Pancreas (tissue), 10 donors: ENCODE results near the gene CEACAM8. TPM values are rescaled to one million over a fixed set of nuclear protein-coding genes. Genes with fewer than 3 reads are reported as not detected.
"Not testable (repeated sequence)": the region's sequence is repeated elsewhere in the genome, so short reads cannot be mapped to it uniquely, and the experiment has no call there.

Source experiments
- ATAC-seq, 4 donors: fragments of 200-7000 bp; cut with Tn5 transposase; one replicate each; pipeline versions ENCODE4 v1.8.0 to v1.9.1; 2020; ENCODE audit warnings: mild to moderate bottlenecking in 4 of 4, moderate library complexity in 4 of 4
- DNase-seq, 6 donors: peaks; one replicate each; pipeline ENCODE4 v3.0.0-alpha.2; 2020
- FAIRE-seq: peaks from 2 replicates; lab custom pipeline; 2012; peaks lifted over from hg19 to GRCh38; lab: Jason Lieb, UNC
- H3K27ac ChIP-seq, 4 donors: fragments of 200-600 bp; sonication (generic); 1 replicate in 3 of 4; 2 replicates in 1 of 4; pipeline versions ENCODE4 v1.5.0 to v1.8.0; 2020
- H3K27me3 ChIP-seq, 4 donors: fragments of 200-600 bp; one replicate each; pipeline ENCODE4 v1.8.0; 2021
- H3K36me3 ChIP-seq, 3 donors: fragments of 200-600 bp; sonication (generic) in 1 of 3; one replicate each; pipeline versions ENCODE4 v1.5.0 to v1.8.0; 2020 to 2021
- H3K4me1 ChIP-seq, 3 donors: fragments of 200-600 bp; one replicate each; pipeline ENCODE4 v1.8.0; 2021
- H3K4me3 ChIP-seq, 4 donors: fragments of 200-600 bp; sonication (generic) in 2 of 4; one replicate each; pipeline versions ENCODE4 v1.5.0 to v1.8.0; 2020 to 2021
- H3K9me3 ChIP-seq, 4 donors: fragments of 200-600 bp; one replicate each; pipeline ENCODE4 v1.8.0; 2021
- WGBS, 2 donors: extraction: QIAGEN DNeasy Blood & Tissue Kit; methylation state at CpG; one replicate each; pipeline ENCODE4 v1.1.7; 2013; 5-methylcytosine and 5-hydroxymethylcytosine counted together
- intact Hi-C, 3 donors: fragments of 100-400 bp; cut with DNase I; formaldehyde crosslinking; loops; one replicate each; pipeline versions ENCODE4 v1.11.1 to v1.14.2; 2022
- polyA plus RNA-seq, 2 donors: library from polyadenylated mRNA; stranded (reverse); fragments of 200-250 nt; gene quantifications; one replicate each; pipeline ENCODE4 v1.2.3, GENCODE V29; 2013
- total RNA-seq, 6 donors: library from RNA; stranded (reverse); fragmentation: NEBNext Ultra II Directional in 4 of 6; extraction: Animal tissue kit (Norgen Biotek cat#: 25700) in 4 of 6; gene quantifications; one replicate each; pipeline versions ENCODE4 v1.2.1 to v1.2.4, GENCODE V29; 2021 to 2023
- TF ChIP-seq, protein P1 (sequence below), 4 donors: fragments of 200-600 bp; sonication (generic) in 3 of 4; IDR thresholded peaks; one replicate each; pipeline versions ENCODE4 v1.5.0 to v1.8.0; 2021; ENCODE audit warnings: antibody characterized with exemption in 4 of 4
- donor health status: healthy with polysubstance abuse.
- donor health status: DM: no; HTN: no; CAD: no; lungs with moderate emphysema.
- donor health status: DM: no; HTN: no; CAD: no.
- donor health status: control.
- donor health status: control.
- donor health status: Bipolar disorder and iron deficiency.
- donor health status: DM: yes; HTN: yes; CAD: no.
- donor health status: DM: no; HTN: no; CAD: no.
- donor health status: DM: no; HTN: no; CAD: no.
- donor health status: DM: yes; HTN: yes; CAD: no.

CEACAM8 gene
- total and polyA plus RNA-seq, 8 donors, result not detected

DNA sequence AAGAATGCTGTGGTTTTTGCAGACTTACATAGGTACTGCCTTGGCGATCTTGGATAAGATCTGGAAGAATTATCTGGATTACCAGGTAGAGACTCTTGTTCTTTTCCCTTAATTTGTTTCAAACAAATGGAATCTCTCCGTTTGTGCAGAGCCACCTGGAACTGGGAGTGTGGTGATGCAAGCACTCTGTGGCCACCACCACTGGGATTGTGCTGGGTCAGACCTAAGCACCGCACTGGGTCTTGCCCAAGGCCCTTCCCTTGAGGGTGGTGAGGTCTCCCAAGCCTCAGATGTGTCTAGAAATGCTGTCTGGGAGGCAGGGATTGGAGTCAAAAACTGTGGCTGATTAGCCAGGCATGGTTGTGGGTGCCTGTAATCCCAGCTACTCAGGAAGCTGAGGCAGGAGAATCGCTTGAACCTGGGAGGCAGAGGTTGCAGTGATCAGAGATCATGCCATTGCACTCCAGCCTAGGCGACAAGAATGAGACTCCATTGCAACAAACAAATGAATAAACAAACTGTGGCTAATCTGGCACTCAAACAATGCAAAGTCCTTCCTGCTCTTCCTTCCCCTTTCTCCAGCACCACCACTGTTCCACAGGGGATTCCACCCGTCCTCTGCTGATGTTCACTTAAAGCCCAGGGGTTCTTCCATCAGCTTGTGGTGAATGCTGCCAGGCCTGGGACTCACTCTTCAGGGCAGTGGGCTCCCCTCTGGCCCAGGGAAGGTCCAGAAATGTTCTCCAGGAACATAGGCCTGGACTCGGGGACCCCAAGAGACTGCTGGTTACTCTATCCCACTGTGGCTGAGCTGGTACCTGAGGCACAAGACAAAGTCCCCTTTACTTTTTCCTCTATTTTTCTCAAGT is 55.6 kb downstream of the CEACAM8 start:
- no peaks in the 10 kb centered on the region for H3K36me3 ChIP-seq
- TF ChIP-seq, protein P1, sequence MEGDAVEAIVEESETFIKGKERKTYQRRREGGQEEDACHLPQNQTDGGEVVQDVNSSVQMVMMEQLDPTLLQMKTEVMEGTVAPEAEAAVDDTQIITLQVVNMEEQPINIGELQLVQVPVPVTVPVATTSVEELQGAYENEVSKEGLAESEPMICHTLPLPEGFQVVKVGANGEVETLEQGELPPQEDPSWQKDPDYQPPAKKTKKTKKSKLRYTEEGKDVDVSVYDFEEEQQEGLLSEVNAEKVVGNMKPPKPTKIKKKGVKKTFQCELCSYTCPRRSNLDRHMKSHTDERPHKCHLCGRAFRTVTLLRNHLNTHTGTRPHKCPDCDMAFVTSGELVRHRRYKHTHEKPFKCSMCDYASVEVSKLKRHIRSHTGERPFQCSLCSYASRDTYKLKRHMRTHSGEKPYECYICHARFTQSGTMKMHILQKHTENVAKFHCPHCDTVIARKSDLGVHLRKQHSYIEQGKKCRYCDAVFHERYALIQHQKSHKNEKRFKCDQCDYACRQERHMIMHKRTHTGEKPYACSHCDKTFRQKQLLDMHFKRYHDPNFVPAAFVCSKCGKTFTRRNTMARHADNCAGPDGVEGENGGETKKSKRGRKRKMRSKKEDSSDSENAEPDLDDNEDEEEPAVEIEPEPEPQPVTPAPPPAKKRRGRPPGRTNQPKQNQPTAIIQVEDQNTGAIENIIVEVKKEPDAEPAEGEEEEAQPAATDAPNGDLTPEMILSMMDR (IDR thresholded peaks at IDR 0.05), result no peak
- no peaks in the 10 kb centered on the region for H3K9me3 ChIP-seq
- WGBS, 2 donors, result 76 to 84% methylated on average over 7 of the region's 7 CpGs
- FAIRE-seq (no peak), DNase-seq (peak in 1 of 6 donors; percentile 15), ATAC-seq (no peak)
- no peak overlapping the region for H3K4me3 ChIP-seq
- H3K27me3 ChIP-seq, result no peaks in the 10 kb centered on the region
- H3K27ac ChIP-seq, result no peak overlapping the region
- H3K4me1 ChIP-seq, result no peaks in the 10 kb centered on the region
- intact Hi-C loops, result no loop called here

DNA sequence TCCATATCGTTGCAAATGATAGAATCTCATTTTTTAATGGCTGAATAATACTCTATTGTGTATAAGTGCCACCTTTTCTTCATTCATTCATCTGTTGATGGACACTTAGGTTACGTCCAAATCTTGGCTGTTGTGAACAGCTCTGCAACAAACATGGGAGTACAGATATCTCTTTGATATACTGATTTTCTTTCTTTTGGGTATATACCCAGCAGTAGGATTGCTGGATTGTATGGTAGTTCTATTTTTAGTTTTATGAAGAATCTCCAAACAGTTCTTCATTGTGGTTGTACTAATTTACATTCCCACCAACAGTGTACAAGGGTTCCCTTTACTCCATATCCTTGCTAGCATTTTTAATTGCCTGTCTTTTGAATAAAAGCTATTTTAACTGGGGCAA is 59.4 kb downstream of the CEACAM8 start:
- H3K36me3 ChIP-seq, H3K27me3 ChIP-seq, FAIRE-seq, H3K4me3 ChIP-seq, H3K4me1 ChIP-seq, H3K9me3 ChIP-seq, ATAC-seq, DNase-seq, intact Hi-C loops, H3K27ac ChIP-seq: not testable (repeated sequence)
- WGBS, 2 donors, result 40 to 58% methylated on average over 2 of the region's 2 CpGs

DNA sequence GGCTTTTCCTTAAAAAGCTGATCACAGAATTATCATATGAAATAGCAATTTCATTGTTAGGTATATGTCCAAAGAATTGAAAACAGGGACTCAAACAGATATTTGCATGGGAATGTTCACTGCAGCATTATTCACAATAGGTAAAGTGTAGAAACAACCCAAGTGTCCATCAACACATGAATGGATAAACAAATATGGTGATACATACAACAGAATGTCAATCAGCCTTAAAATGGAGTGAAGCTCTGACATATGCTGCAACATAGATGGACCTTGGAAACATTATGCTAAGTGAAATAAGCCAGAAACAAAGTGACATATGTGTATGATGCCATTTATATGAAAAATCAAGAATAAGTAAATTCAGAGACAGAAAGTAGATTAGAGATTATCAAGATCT is 60.3 kb downstream of the CEACAM8 start:
- Histone ChIP-seq H3K9me3 (no peaks in the 10 kb centered on the region), H3K27ac (no peak overlapping the region), H3K36me3 (no peaks in the 10 kb centered on the region), H3K4me1 (no peaks in the 10 kb centered on the region), H3K27me3 (no peaks in the 10 kb centered on the region), H3K4me3 (no peak overlapping the region)
- ATAC-seq, result no peak
- no peak for FAIRE-seq
- intact Hi-C loops, result no loop called here
- TF ChIP-seq, protein P1 (IDR thresholded peaks at IDR 0.05), result no peak
- DNase-seq, result no peak

DNA sequence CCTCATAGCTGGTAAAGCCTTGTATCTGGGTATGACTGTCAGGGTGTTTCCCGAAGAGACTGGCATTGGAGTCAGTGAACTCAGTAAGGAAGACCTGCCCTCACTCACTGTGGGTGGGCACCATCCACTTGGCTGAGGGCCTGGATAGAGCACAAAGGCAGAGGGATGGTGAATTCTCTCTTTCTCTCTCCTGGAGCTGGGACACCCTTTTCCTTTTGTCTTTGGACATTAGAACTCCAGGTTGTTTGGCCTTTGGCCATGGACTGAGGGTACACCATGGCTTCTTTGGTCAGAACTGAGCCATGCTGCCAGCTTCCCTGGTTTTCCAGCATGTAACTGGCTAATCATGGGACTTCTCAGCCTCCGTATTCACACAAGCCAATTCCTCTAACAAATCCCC is 61.8 kb downstream of the CEACAM8 start:
- no peak for ATAC-seq
- Histone ChIP-seq H3K36me3 (no peaks in the 10 kb centered on the region), H3K27me3 (no peaks in the 10 kb centered on the region), H3K4me3 (no peak overlapping the region), H3K27ac (no peak overlapping the region), H3K4me1 (peaks cover 0 to 3% (median 0%) of the 10 kb centered on the region in 3 donors), H3K9me3 (no peaks in the 10 kb centered on the region)
- intact Hi-C loops, result no loop called here
- FAIRE-seq, result no peak
- TF ChIP-seq, protein P1 (IDR thresholded peaks at IDR 0.05), result no peak
- 82 to 89% methylated on average over 2 of the region's 2 CpGs for WGBS, 2 donors
- no peak for DNase-seq

DNA sequence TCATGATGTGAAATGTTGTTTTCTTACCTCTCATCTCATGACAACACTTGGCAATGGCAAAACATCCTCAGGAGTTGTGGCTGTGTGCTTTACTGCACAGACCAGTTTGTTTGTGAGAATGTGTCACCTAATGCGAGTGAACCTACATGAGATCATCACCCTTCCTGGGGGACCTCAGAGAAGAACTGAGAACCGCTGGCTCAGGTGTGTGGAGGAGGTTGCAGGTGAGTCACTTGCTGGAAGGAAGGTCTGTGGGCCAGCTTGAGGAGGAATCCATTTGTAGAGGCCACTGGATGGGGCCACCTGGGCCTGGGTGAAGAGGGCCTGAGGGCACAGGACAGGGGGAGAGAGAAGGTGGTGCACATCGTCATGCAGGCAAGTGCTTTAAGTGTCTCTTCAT is 63.4 kb downstream of the CEACAM8 start:
- H3K36me3 ChIP-seq, result no peaks in the 10 kb centered on the region
- peaks cover 0 to 3% (median 0%) of the 10 kb centered on the region in 3 donors for H3K4me1 ChIP-seq
- 85 to 99% methylated on average over 3 of the region's 3 CpGs for WGBS, 2 donors
- H3K27ac ChIP-seq, result no peak overlapping the region
- intact Hi-C loops, result no loop called here
- TF ChIP-seq, protein P1 (IDR thresholded peaks at IDR 0.05), result no peak
- FAIRE-seq, result no peak
- H3K27me3 ChIP-seq, result no peaks in the 10 kb centered on the region
- DNase-seq, result no peak
- no peak overlapping the region for H3K4me3 ChIP-seq
- ATAC-seq, result no peak
- H3K9me3 ChIP-seq, result no peaks in the 10 kb centered on the region

Other genes starting within 250 kb of the CEACAM8 start
- 1 to 10 TPM in 1 of 6 donors, under 1 TPM in 4, not detected in 1; 0.32 to 1.9 (median 0.61) TPM for gene CNFN, start 204.6 kb downstream of the CEACAM8 start, total RNA-seq
- gene CNFN, start 204.6 kb downstream of the CEACAM8 start, polyA plus RNA-seq, result 1 to 10 TPM; 4.0 to 4.2 TPM
- 10 to 100 TPM in 1 of 6 donors, 1 to 10 TPM in 5; 1.6 to 14.4 (median 4.0) TPM for gene LIPE, start 167.5 kb downstream of the CEACAM8 start, total RNA-seq
- 10 to 100 TPM in 1 of 2 donors, 1 to 10 TPM in 1; 6.4 to 38.3 TPM for gene LIPE, start 167.5 kb downstream of the CEACAM8 start, polyA plus RNA-seq
- gene CXCL17, start 152.0 kb downstream of the CEACAM8 start, total RNA-seq, result 10 to 100 TPM in 4 of 6 donors, 1 to 10 TPM in 2; 5.1 to 42.1 (median 11.8) TPM
- gene CXCL17, start 152.0 kb downstream of the CEACAM8 start, polyA plus RNA-seq, result 1 to 10 TPM; 4.3 to 4.7 TPM
- 1 to 10 TPM; 1.3 to 7.0 (median 1.7) TPM for gene CEACAM1, start 66.4 kb downstream of the CEACAM8 start, total RNA-seq
- 1 to 10 TPM; 2.1 to 7.2 TPM for gene CEACAM1, start 66.4 kb downstream of the CEACAM8 start, polyA plus RNA-seq
- under 1 TPM in 2 of 6 donors, not detected in 4; 0.18 to 0.25 TPM for gene PSG3, start 145.6 kb upstream of the CEACAM8 start, total RNA-seq
- not detected for gene PSG3, start 145.6 kb upstream of the CEACAM8 start, polyA plus RNA-seq
- under 1 TPM in 2 of 6 donors, not detected in 4; 0.15 to 0.56 TPM for gene PSG8, start 170.8 kb upstream of the CEACAM8 start, total RNA-seq
- gene PSG8, start 170.8 kb upstream of the CEACAM8 start, polyA plus RNA-seq, result under 1 TPM; 0.02 to 0.53 TPM